GM21786 (cell line): ENCODE data around the gene MACROD2.

Source experiments
- ATAC-seq: cut with Tn5 transposase; IDR thresholded peaks from one replicate; pipeline ENCODE4 v1.9.1; 2021; ENCODE audit not compliant: unreplicated experiment

Gene MACROD2

GRCh38 chr20:14512839-14513238, 517.5 kb downstream of the MACROD2 start:
- no peak for ATAC-seq

GRCh38 chr20:14518648-14519047, 523.3 kb downstream of the MACROD2 start:
- ATAC-seq = no peak

- no peak for ATAC-seq
These were observed 525.7 kb downstream of the MACROD2 start for GRCh38 chr20:14521016-14521415.

- ATAC-seq = no peak
These were observed 526.1 kb downstream of the MACROD2 start for GRCh38 chr20:14521436-14521835.

GRCh38 chr20:14522595-14522994, 527.3 kb downstream of the MACROD2 start:
- ATAC-seq = no peak

GRCh38 chr20:14523090-14523489, 527.8 kb downstream of the MACROD2 start:
- ATAC-seq = no peak

- no peak for ATAC-seq
These were observed 530.1 kb downstream of the MACROD2 start for GRCh38 chr20:14525426-14525825.

GRCh38 chr20:14526891-14527290, 531.6 kb downstream of the MACROD2 start:
- ATAC-seq = no peak

GRCh38 chr20:14531786-14532185, 536.5 kb downstream of the MACROD2 start:
- ATAC-seq = no peak

GRCh38 chr20:14536738-14537137, 541.4 kb downstream of the MACROD2 start:
- ATAC-seq = no peak

- peak; percentile 95 for ATAC-seq
These were observed 543.1 kb downstream of the MACROD2 start for GRCh38 chr20:14538433-14538832.

GRCh38 chr20:14543040-14543439, 547.7 kb downstream of the MACROD2 start:
- ATAC-seq = no peak

- ATAC-seq = no peak
These were observed 549.4 kb downstream of the MACROD2 start for GRCh38 chr20:14544688-14545087.

GRCh38 chr20:14550655-14551054, 555.3 kb downstream of the MACROD2 start:
- no peak for ATAC-seq

- no peak for ATAC-seq
These were observed 558.6 kb downstream of the MACROD2 start for GRCh38 chr20:14553774-14554534.

- ATAC-seq = no peak
These were observed 560.4 kb downstream of the MACROD2 start for GRCh38 chr20:14555676-14556075.

- ATAC-seq = no peak
These were observed 560.9 kb downstream of the MACROD2 start for GRCh38 chr20:14556206-14556605.

GRCh38 chr20:14559612-14560011, 564.3 kb downstream of the MACROD2 start:
- no peak for ATAC-seq

GRCh38 chr20:14561741-14562221, 566.5 kb downstream of the MACROD2 start:
- ATAC-seq = no peak

GRCh38 chr20:14562981-14563380, 567.7 kb downstream of the MACROD2 start:
- ATAC-seq = no peak

- ATAC-seq = no peak
These were observed 571.2 kb downstream of the MACROD2 start for GRCh38 chr20:14566505-14566904.

- ATAC-seq = no peak
These were observed 572.9 kb downstream of the MACROD2 start for GRCh38 chr20:14568225-14568624.

- ATAC-seq = no peak
These were observed 573.4 kb downstream of the MACROD2 start for GRCh38 chr20:14568701-14569100.
